HepG2 (cell line): ENCODE data around the gene FCER1A. TPM values are rescaled to one million over a fixed set of nuclear protein-coding genes. Genes with fewer than 3 reads are reported as not detected.
"Not testable (repeated sequence)": the region's sequence is repeated elsewhere in the genome, so short reads cannot be mapped to it uniquely, and the experiment has no call there.

ENCODE experiments used
- ATAC-seq: fragments of 200-7000 bp; cut with Tn5 transposase; 3 replicates; pipeline ENCODE4 v1.9.1; 2020; ENCODE audit warnings: mild to moderate bottlenecking, moderate library complexity
- BruUV-seq: library from RNA; stranded (reverse); fragments of 400-500 nt; replicated peaks from 2 replicates; lab custom pipeline; 2021; lab: Mats Ljungman, UMichigan
- CTCF ChIA-PET: fragments of 300-600 bp; formaldehyde crosslinking; extraction: SDS; loops from one replicate; lab custom pipeline; 2021; ENCODE audit warnings: low total read pairs, inconsistent platforms, low intra/inter-chr PET ratio; lab: Yijun Ruan, JAX
- POLR2A ChIA-PET: fragments of 350-600 bp; sonication (Branson Sonifier 250); formaldehyde crosslinking; loops from one replicate; lab custom pipeline; 2020; ENCODE audit warnings: antibody characterized with exemption, inconsistent platforms; lab: Yijun Ruan, JAX
- DNase-seq: peaks from one replicate; pipeline ENCODE4 v3.0.0-alpha.2; 2015; ENCODE audit warnings: low spot score
- FAIRE-seq: peaks from 3 replicates; lab custom pipeline; 2011; peaks lifted over from hg19 to GRCh38; lab: Jason Lieb, UNC
- H2AFZ ChIP-seq: one replicate; pipeline ENCODE4 v1.6.1; 2011; ENCODE audit warnings: low read length, inconsistent platforms
- H3K27ac ChIP-seq: fragments of 300-600 bp; 3 replicates; pipeline ENCODE4 v1.8.0; 2011; ENCODE audit warnings: mixed run types, mild to moderate bottlenecking, mixed read lengths, low read length, inconsistent platforms; ENCODE audit not compliant: insufficient read depth; ENCODE audit errors: extremely low read length
- H3K27me3 ChIP-seq, 2 experiments: fragments of 200-600 bp in 1 of 2; 2 replicates in 1 of 2; 3 replicates in 1 of 2; pipeline versions ENCODE4 v1.6.0 to v1.8.0; 2011; ENCODE audit warnings: low read length in 2 of 2, mild to moderate bottlenecking in 2 of 2, moderate library complexity in 2 of 2, inconsistent platforms in 1 of 2; ENCODE audit not compliant: insufficient read depth in 2 of 2, control insufficient read depth in 1 of 2
- H3K36me3 ChIP-seq, 2 experiments: fragments of 200-600 bp in 1 of 2; replicated peaks in 1 of 2; 2 replicates in 1 of 2; 3 replicates in 1 of 2; pipeline versions ENCODE4 v1.5.1 to v1.8.0; 2011; ENCODE audit warnings: low read length in 2 of 2, inconsistent platforms in 1 of 2; ENCODE audit not compliant: insufficient read depth in 2 of 2, control insufficient read depth in 1 of 2
- H3K4me1 ChIP-seq: 2 replicates; pipeline ENCODE4 v1.5.1; 2012; ENCODE audit warnings: low read length, inconsistent platforms; ENCODE audit not compliant: insufficient read depth
- H3K4me2 ChIP-seq: 2 replicates; pipeline ENCODE4 v1.6.0; 2011; ENCODE audit warnings: low read depth, low read length, inconsistent platforms
- H3K4me3 ChIP-seq, 3 experiments: fragments of 200-600 bp in 1 of 3; sonication (generic), shearing (Covaris generic) in 1 of 3; replicated peaks in 1 of 3; 2 replicates each; pipeline ENCODE4 v1.5.1; 2011 to 2016; ENCODE audit warnings: low read length in 3 of 3, inconsistent platforms in 2 of 3, low read depth in 2 of 3, mild to moderate bottlenecking in 2 of 3, control low read depth in 1 of 3, mixed read lengths in 1 of 3; ENCODE audit not compliant: insufficient read depth in 1 of 3
- H3K79me2 ChIP-seq: one replicate; pipeline ENCODE4 v1.6.1; 2011; ENCODE audit warnings: low read length, inconsistent platforms; ENCODE audit not compliant: insufficient read depth
- H3K9ac ChIP-seq: 2 replicates; pipeline ENCODE4 v1.6.0; 2011; ENCODE audit warnings: mild to moderate bottlenecking, low read depth, low read length, inconsistent platforms; ENCODE audit not compliant: insufficient read depth
- H3K9me3 ChIP-seq: 2 replicates; pipeline ENCODE4 v1.5.1; 2012; ENCODE audit warnings: mild to moderate bottlenecking, low read length
- H4K20me1 ChIP-seq: 2 replicates; pipeline ENCODE4 v1.6.0; 2011; ENCODE audit warnings: inconsistent platforms, mild to moderate bottlenecking, low read length, moderate library complexity; ENCODE audit not compliant: insufficient read depth
- ARNT ChIP-seq: fragments of 450-650 bp; IDR thresholded peaks from 2 replicates; pipeline ENCODE4 v1.6.1; 2017
- DPF2 ChIP-seq: sonication (generic); formaldehyde crosslinking; IDR thresholded peaks from 2 replicates; pipeline ENCODE4 v1.4.0; 2020; ENCODE audit warnings: mild to moderate bottlenecking, low read depth, missing genetic modification reagents, borderline replicate concordance
- EP300 ChIP-seq, 3 experiments: sonication (generic) in 1 of 3; formaldehyde crosslinking in 1 of 3; IDR thresholded peaks; 2 replicates each; pipeline versions ENCODE4 v1.5.1 to v1.6.1; 2011 to 2020; ENCODE audit warnings: low read depth in 2 of 3, low read length in 2 of 3, borderline replicate concordance in 1 of 3, improper control_type of control experiment in 1 of 3, mild to moderate bottlenecking in 1 of 3, missing genetic modification reagents in 1 of 3, moderate library complexity in 1 of 3
- JUND ChIP-seq: sonication (generic); formaldehyde crosslinking; IDR thresholded peaks from 2 replicates; pipeline ENCODE4 v1.8.0; 2022; ENCODE audit warnings: mild to moderate bottlenecking, missing genetic modification reagents
- MBD4 ChIP-seq: IDR thresholded peaks from 2 replicates; pipeline ENCODE4 v1.6.1; 2012; ENCODE audit warnings: low read length, inconsistent platforms, borderline replicate concordance
- REST ChIP-seq, 2 experiments: IDR thresholded peaks; 2 replicates each; pipeline ENCODE4 v1.6.1; 2011 to 2012; ENCODE audit warnings: low read length in 2 of 2, borderline replicate concordance in 1 of 2, low read depth in 1 of 2, mild to moderate bottlenecking in 1 of 2, moderate library complexity in 1 of 2
- TOE1 ChIP-seq: sonication (generic); formaldehyde crosslinking; IDR thresholded peaks from 2 replicates; pipeline ENCODE4 v1.4.0; 2020; ENCODE audit warnings: mild to moderate bottlenecking, missing genetic modification reagents
- ZNF496 ChIP-seq: sonication (generic); formaldehyde crosslinking; IDR thresholded peaks from 2 replicates; pipeline ENCODE4 v1.8.1; 2023; ENCODE audit warnings: mild to moderate bottlenecking, moderate library complexity, missing genetic modification reagents; ENCODE audit not compliant: insufficient replicate concordance
- ZNF747 ChIP-seq: sonication (generic); formaldehyde crosslinking; IDR thresholded peaks from 2 replicates; pipeline ENCODE4 v1.8.1; 2023; ENCODE audit warnings: missing genetic modification reagents, mild to moderate bottlenecking, borderline replicate concordance
- WGBS: methylation state at CpG from one replicate; pipeline ENCODE4 v1.1.6; 2017; ENCODE audit warnings: low lambda C conversion rate; 5-methylcytosine and 5-hydroxymethylcytosine counted together
- in situ Hi-C: cut with HindIII; loops from 2 replicates; pipeline ENCODE4 v1.10.0; 2017; ENCODE audit warnings: low pct_unique_long_range_greater_than_20kb; ENCODE audit not compliant: extremely low pct_ligation_motif_present
- intact Hi-C: fragments of 100-400 bp; cut with micrococcal nuclease; formaldehyde crosslinking; loops from one replicate; pipeline ENCODE4 v1.10.0; 2022; ENCODE audit not compliant: unreplicated experiment
- polyA plus RNA-seq, 8 experiments: library from polyadenylated mRNA; depleted of rRNA in 3 of 8; stranded (reverse) in 7 of 8; unstranded in 1 of 8; fragments of >200 nt; fragmentation: Illumina TruSeq in 4 of 8; extraction: Trizol in 4 of 8; gene quantifications; 2 replicates each; pipeline versions ENCODE4 v1.2.1 to v1.2.3, GENCODE V29; 2011 to 2016; ENCODE audit warnings: low read depth in 4 of 8, missing spikeins in 1 of 8, mixed read lengths in 1 of 8; ENCODE audit not compliant: insufficient read depth in 1 of 8
- total RNA-seq, 5 experiments: library from RNA; depleted of rRNA; stranded (reverse); fragments of >200 nt; fragmentation: Illumina TruSeq; extraction: Trizol; gene quantifications; 2 replicates each; pipeline ENCODE4 v1.2.3, GENCODE V29; 2016; ENCODE audit warnings: low read depth in 1 of 5

FCER1A gene
- total and polyA plus RNA-seq, 2 of the 13 experiments (the other 11 are each of a cell fraction or from before 2014, with no cell fraction given) = not detected

GRCh38 chr1:159342761-159343425, 40.8 kb downstream of the FCER1A start:
- POLR2A ChIA-PET = no interaction called here
- Histone ChIP-seq H3K4me1 (no peaks in the 10 kb centered on the region), H3K4me2 (no peak overlapping the region), H2AFZ (no peak overlapping the region), H3K9me3 (peaks cover 64% of the 10 kb centered on the region), H3K4me3 (no peak overlapping the region), H3K36me3 (no peaks in the 10 kb centered on the region), H3K79me2 (no peaks in the 10 kb centered on the region), H4K20me1 (no peaks in the 10 kb centered on the region), H3K27me3 (no peaks in the 10 kb centered on the region), H3K27ac (no peak overlapping the region), H3K9ac (no peak overlapping the region)
- BruUV-seq = no TSS peak
- CTCF ChIA-PET = no interaction called here
- ATAC-seq (no peak), FAIRE-seq (no peak), DNase-seq (no peak)
- TF ChIP-seq TOE1 (CRISPR knock-in tag) (no peak), EP300 (IDR thresholded peaks at IDR 0.05; ENCODE audit: low read depth in 2 of 2, low read length in 2 of 2) (no peak), EP300 (CRISPR knock-in tag; IDR thresholded peaks at IDR 0.05; ENCODE audit: borderline replicate concordance) (no peak), ZNF747 (no peak), ARNT (no peak), ZNF496 (no peak), MBD4 (no peak), JUND (no peak), REST (IDR thresholded peaks at IDR 0.05; ENCODE audit: borderline replicate concordance in 1 of 2, low read depth in 1 of 2, low read length in 2 of 2) (no peak), DPF2 (CRISPR knock-in tag) (no peak)
- 7% methylated on average over 4 of the region's 4 CpGs for WGBS
- in situ Hi-C loops = no loop called here
- intact Hi-C loops = no loop called here

GRCh38 chr1:159349374-159349773, 47.2 kb downstream of the FCER1A start:
- in situ Hi-C loops, DNase-seq, H3K9ac ChIP-seq, POLR2A ChIA-PET, H3K4me3 ChIP-seq, BruUV-seq, H2AFZ ChIP-seq, H3K4me1 ChIP-seq, CTCF ChIA-PET, H3K79me2 ChIP-seq, FAIRE-seq, ATAC-seq, H3K27ac ChIP-seq, intact Hi-C loops, H4K20me1 ChIP-seq, H3K36me3 ChIP-seq, H3K4me2 ChIP-seq, H3K27me3 ChIP-seq: not testable (repeated sequence)
- 0% methylated on average over 3 of the region's 3 CpGs for WGBS
- peaks cover 43% of the 10 kb centered on the region for H3K9me3 ChIP-seq
